COLO668 (cell line): ENCODE data around the gene TTLL9.
A peak's percentile ranks its signal among the peaks of the same experiment; 100 is the strongest.

Experiments
- DNase-seq: peaks from one replicate; lab custom pipeline; 2025; ENCODE audit not compliant: unreplicated experiment; lab: John Stamatoyannopoulos, UW

The TTLL9 gene

GRCh38 chr20:31857861-31858759 lies 12.3 kb upstream of the TTLL9 start:
- DNase-seq: no peak

GRCh38 chr20:31858760-31859083 lies 11.7 kb upstream of the TTLL9 start:
- no peak for DNase-seq

GRCh38 chr20:31859266-31859997 lies 11.0 kb upstream of the TTLL9 start:
- DNase-seq: no peak

- DNase-seq: no peak
Measured at GRCh38 chr20:31859998-31860380, 10.4 kb upstream of the TTLL9 start.

GRCh38 chr20:31860390-31861134 lies 9.9 kb upstream of the TTLL9 start:
- no peak for DNase-seq

- DNase-seq: peak; percentile 45
Measured at GRCh38 chr20:31861135-31861384, 9.4 kb upstream of the TTLL9 start.

- DNase-seq: peak; percentile 84
Measured at GRCh38 chr20:31861385-31862156, 8.9 kb upstream of the TTLL9 start.

GRCh38 chr20:31862157-31862470 lies 8.3 kb upstream of the TTLL9 start:
- DNase-seq: no peak

- DNase-seq: no peak
Measured at GRCh38 chr20:31862506-31862905, 7.9 kb upstream of the TTLL9 start.

GRCh38 chr20:31863296-31864085 lies 6.9 kb upstream of the TTLL9 start:
- no peak for DNase-seq

GRCh38 chr20:31864521-31865400 lies 5.7 kb upstream of the TTLL9 start:
- no peak for DNase-seq

GRCh38 chr20:31866221-31866620 lies 4.2 kb upstream of the TTLL9 start:
- no peak for DNase-seq

- DNase-seq: no peak
Measured at GRCh38 chr20:31868853-31869672, 1.4 kb upstream of the TTLL9 start.

- no peak for DNase-seq
Measured at GRCh38 chr20:31869673-31869941, 827 bp upstream of the TTLL9 start.

- peak; percentile 25 for DNase-seq
Measured at GRCh38 chr20:31870726-31871617, 538 bp downstream of the TTLL9 start.

GRCh38 chr20:31871618-31871954 lies 1.2 kb downstream of the TTLL9 start:
- no peak for DNase-seq

GRCh38 chr20:31872406-31872805 lies 2.0 kb downstream of the TTLL9 start:
- DNase-seq: no peak

GRCh38 chr20:31875671-31876070 lies 5.2 kb downstream of the TTLL9 start:
- no peak for DNase-seq
